Retinal pigment epithelial cell (primary cell): ENCODE results near the gene CLDN14.

Experiments used
- DNase-seq: peaks from one replicate; pipeline ENCODE4 v3.0.0-alpha.2; 2010; ENCODE audit warnings: low read depth
- H3K4me3 ChIP-seq: 2 replicates; pipeline ENCODE4 v1.5.1; 2011; ENCODE audit warnings: mild to moderate bottlenecking, low read length, control low read depth, moderate library complexity
- CTCF ChIP-seq: conservative IDR thresholded peaks from 2 replicates; pipeline ENCODE4 v1.5.1; 2011; ENCODE audit warnings: low read depth, low read length, control low read depth, inconsistent platforms

Gene CLDN14

GRCh38 chr21:36501589-36501892, 21.6 kb upstream of the CLDN14 start:
- H3K4me3 ChIP-seq: no peak overlapping the region
- no peak for DNase-seq
- TF ChIP-seq CTCF: no peak

GRCh38 chr21:36499578-36500471, 19.9 kb upstream of the CLDN14 start:
- no peak for DNase-seq
- no peak overlapping the region for H3K4me3 ChIP-seq
- no peak for TF ChIP-seq CTCF

- H3K4me3 ChIP-seq: no peak overlapping the region
- no peak for DNase-seq
- no peak for TF ChIP-seq CTCF
Measured at GRCh38 chr21:36494557-36494956, 14.6 kb upstream of the CLDN14 start.

GRCh38 chr21:36491209-36491910, 11.4 kb upstream of the CLDN14 start:
- DNase-seq: no peak
- no peak overlapping the region for H3K4me3 ChIP-seq
- TF ChIP-seq CTCF: no peak

- no peak for DNase-seq
- no peak for TF ChIP-seq CTCF
Measured at GRCh38 chr21:36489776-36490165, 9.8 kb upstream of the CLDN14 start.

GRCh38 chr21:36489103-36489775, 9.3 kb upstream of the CLDN14 start:
- H3K4me3 ChIP-seq: no peak overlapping the region
- DNase-seq: no peak
- no peak for TF ChIP-seq CTCF

More at GRCh38 chr21:36489776-36490165, 9.8 kb upstream of the CLDN14 start:
- no peak overlapping the region for H3K4me3 ChIP-seq
